Heart left ventricle (tissue), 13 donors: ENCODE measurements around the gene NDUFAF7.
A peak's percentile ranks its signal among the peaks of the same experiment; 100 is the strongest.

Experiments used
- CTCF ChIP-seq, 12 donors: fragments of 200-600 bp; sonication (generic) in 4 of 12; IDR thresholded peaks; one replicate each; pipeline versions ENCODE4 v1.5.0 to v1.8.0; 2018 to 2022; ENCODE audit warnings: antibody characterized with exemption in 12 of 12, mild to moderate bottlenecking in 5 of 12
- POLR2A ChIP-seq, 2 donors: fragments of 450-650 bp; IDR thresholded peaks; one replicate each; pipeline ENCODE4 v1.6.1; 2017; ENCODE audit warnings: antibody characterized with exemption in 2 of 2, mild to moderate bottlenecking in 2 of 2, moderate library complexity in 2 of 2
- donor health status: ischemic (EF 13 %, LVEDD 7.1; RV severe dilation, severe dysfunction).
- donor health status: DM: no; HTN: yes; CAD: no.
- donor health status: DM: no; HTN: no; CAD: no.
- donor health status: ischemic (EF 25% LVEDD 6.9; RV normal size, moderate dysfunction).
- donor health status: ischemic (EF 25% LVEDD 5.7; RV mildly dilated, moderate dysfunction).
- donor health status: ischemic (EF 35%, LVEDD 5.7; RV mildly dilated, moderate dysfunction).
- donor health status: nonischemic (EF 11% LVEDD 7.7; RV severe dilation, severe dysfunction).
- donor health status: DM: yes; HTN: yes; CAD: no.
- donor health status: PGD.
- donor health status: ischemic (EF 29% LVEDD 5.4; RV normal size, mild dysfunction).
- donor health status: nonischemic (EF 23%, LVEDD 6.1; RV moderate dilation, normal function).

GRCh38 chr2:37231241-37232130, at the start of gene NDUFAF7, which contains the start of gene CEBPZ:
- no peak for TF ChIP-seq CTCF (IDR thresholded peaks at IDR 0.05)
- peak in 1 of 2 donors; percentile 68 for TF ChIP-seq POLR2A (IDR thresholded peaks at IDR 0.05)
